ENCODE data around the gene MFN2. TPM values are rescaled to one million over a fixed set of nuclear protein-coding genes. Genes with fewer than 3 reads are reported as not detected.

MFN2 gene
- total RNA-seq, 6 donors from 2014 or later = 40.9 to 80.6 (median 71.0) TPM

- no peak overlapping the region for H3K4me3 ChIP-seq
- DNase-seq = no peak
- no peak for ATAC-seq (ENCODE audit: low FRiP score in 2 of 2)
- no peaks in the 10 kb centered on the region for H3K9me3 ChIP-seq
- no peaks in the 10 kb centered on the region for H3K27me3 ChIP-seq
- TF ChIP-seq POLR2AphosphoS5 (IDR thresholded peaks at IDR 0.05) = no peak
- no peak for TF ChIP-seq CTCF (IDR thresholded peaks at IDR 0.05)
- TF ChIP-seq POLR2A (IDR thresholded peaks at IDR 0.05) = no peak
- TF ChIP-seq EP300 (IDR thresholded peaks at IDR 0.05) = no peak
- no peaks in the 10 kb centered on the region for H3K36me3 ChIP-seq
- no peak overlapping the region for H3K27ac ChIP-seq
- WGBS, 2 donors = 48 to 61% methylated on average over 15 to 18 of the region's 18 CpGs
- peaks cover 0 to 6% (median 3%) of the 10 kb centered on the region in 4 donors for H3K4me1 ChIP-seq
These were observed 67.1 kb downstream of the MFN2 start for GRCh38 chr1:12047120-12047876.

- TF ChIP-seq EP300 (IDR thresholded peaks at IDR 0.05) = no peak
- no peak for TF ChIP-seq CTCF (IDR thresholded peaks at IDR 0.05)
- no peak for TF ChIP-seq POLR2A (IDR thresholded peaks at IDR 0.05)
- no peak for TF ChIP-seq POLR2AphosphoS5 (IDR thresholded peaks at IDR 0.05)
- no peak for DNase-seq
These were observed 68.1 kb downstream of the MFN2 start for GRCh38 chr1:12048372-12048771.

GRCh38 chr1:12049616-12050015 is 69.4 kb downstream of the MFN2 start:
- 38 to 58% methylated on average over 3 to 4 of the region's 4 CpGs for WGBS, 2 donors
- Histone ChIP-seq H3K9me3 (no peaks in the 10 kb centered on the region), H3K27me3 (no peaks in the 10 kb centered on the region), H3K4me1 (peaks cover 0 to 8% (median 4%) of the 10 kb centered on the region in 4 donors), H3K4me3 (no peak overlapping the region), H3K36me3 (no peaks in the 10 kb centered on the region), H3K27ac (no peak overlapping the region)
- ATAC-seq (ENCODE audit: low FRiP score in 2 of 2) (no peak), DNase-seq (no peak)
- TF ChIP-seq EP300 (IDR thresholded peaks at IDR 0.05) (no peak), POLR2AphosphoS5 (IDR thresholded peaks at IDR 0.05) (no peak), CTCF (IDR thresholded peaks at IDR 0.05) (no peak), POLR2A (IDR thresholded peaks at IDR 0.05) (no peak)

More at GRCh38 chr1:12048372-12048771, 68.1 kb downstream of the MFN2 start:
- no peaks in the 10 kb centered on the region for H3K27me3 ChIP-seq
- H3K4me3 ChIP-seq = no peak overlapping the region
- H3K36me3 ChIP-seq = no peaks in the 10 kb centered on the region
- H3K9me3 ChIP-seq = no peaks in the 10 kb centered on the region
- 52 to 67% methylated on average over 2 of the region's 2 CpGs for WGBS, 2 donors
- peaks cover 0 to 8% (median 4%) of the 10 kb centered on the region in 4 donors for H3K4me1 ChIP-seq
- H3K27ac ChIP-seq = no peak overlapping the region
- no peak for ATAC-seq (ENCODE audit: low FRiP score in 2 of 2)

GRCh38 chr1:12051361-12051760 is 71.1 kb downstream of the MFN2 start:
- TF ChIP-seq CTCF (IDR thresholded peaks at IDR 0.05) (no peak), POLR2AphosphoS5 (IDR thresholded peaks at IDR 0.05) (no peak), POLR2A (IDR thresholded peaks at IDR 0.05) (no peak), EP300 (IDR thresholded peaks at IDR 0.05) (no peak)
- no peaks in the 10 kb centered on the region for H3K27me3 ChIP-seq
- H3K9me3 ChIP-seq = no peaks in the 10 kb centered on the region
- DNase-seq (no peak), ATAC-seq (ENCODE audit: low FRiP score in 2 of 2) (no peak)
- H3K36me3 ChIP-seq = no peaks in the 10 kb centered on the region
- no peak overlapping the region for H3K27ac ChIP-seq
- no peak overlapping the region for H3K4me3 ChIP-seq
- 100% methylated on average over 1 of the region's 1 CpG for WGBS, 2 donors
- peaks cover 0 to 8% (median 4%) of the 10 kb centered on the region in 4 donors for H3K4me1 ChIP-seq
